B cell (primary cell): ENCODE data around the gene CCL28.

ENCODE experiments used
- CTCF ChIP-seq: fragments of 200-600 bp; IDR thresholded peaks from one replicate; pipeline ENCODE4 v1.8.0; 2022; ENCODE audit warnings: antibody characterized with exemption, mild to moderate bottlenecking
- EZH2 ChIP-seq: IDR thresholded peaks from 2 replicates; pipeline ENCODE4 v1.6.1; 2012; ENCODE audit warnings: borderline replicate concordance, low read depth, mild to moderate bottlenecking, moderate library complexity, low read length; ENCODE audit not compliant: insufficient read depth, poor library complexity, severe bottlenecking

DNA sequence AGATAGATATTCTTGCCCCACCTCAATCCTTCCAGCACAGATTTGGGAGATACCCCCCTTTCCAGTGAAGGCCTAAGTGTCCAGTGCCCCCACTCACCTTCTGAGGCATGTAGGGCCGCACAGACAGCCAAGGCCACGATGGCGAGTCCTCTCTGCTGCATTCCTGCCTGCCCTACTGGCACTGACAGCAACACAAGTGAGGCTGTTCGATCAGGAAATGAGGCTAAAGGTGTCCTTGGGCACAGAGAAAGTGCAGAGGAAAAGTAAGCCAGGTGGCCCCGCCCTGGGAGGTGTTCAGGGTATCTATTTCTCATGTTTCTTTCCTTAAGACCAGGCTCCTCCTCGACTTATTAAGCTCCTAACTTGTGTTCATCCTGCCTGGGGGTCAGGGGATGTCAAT, at the start of gene CCL28:
- TF ChIP-seq CTCF (no peak), EZH2 (no peak)
